ENCODE data around the gene LRSAM1. TPM values are rescaled to one million over a fixed set of nuclear protein-coding genes. Genes with fewer than 3 reads are reported as not detected.

The LRSAM1 gene
- total RNA-seq: 10 to 100 TPM; 19.6 to 29.3 TPM

DNA sequence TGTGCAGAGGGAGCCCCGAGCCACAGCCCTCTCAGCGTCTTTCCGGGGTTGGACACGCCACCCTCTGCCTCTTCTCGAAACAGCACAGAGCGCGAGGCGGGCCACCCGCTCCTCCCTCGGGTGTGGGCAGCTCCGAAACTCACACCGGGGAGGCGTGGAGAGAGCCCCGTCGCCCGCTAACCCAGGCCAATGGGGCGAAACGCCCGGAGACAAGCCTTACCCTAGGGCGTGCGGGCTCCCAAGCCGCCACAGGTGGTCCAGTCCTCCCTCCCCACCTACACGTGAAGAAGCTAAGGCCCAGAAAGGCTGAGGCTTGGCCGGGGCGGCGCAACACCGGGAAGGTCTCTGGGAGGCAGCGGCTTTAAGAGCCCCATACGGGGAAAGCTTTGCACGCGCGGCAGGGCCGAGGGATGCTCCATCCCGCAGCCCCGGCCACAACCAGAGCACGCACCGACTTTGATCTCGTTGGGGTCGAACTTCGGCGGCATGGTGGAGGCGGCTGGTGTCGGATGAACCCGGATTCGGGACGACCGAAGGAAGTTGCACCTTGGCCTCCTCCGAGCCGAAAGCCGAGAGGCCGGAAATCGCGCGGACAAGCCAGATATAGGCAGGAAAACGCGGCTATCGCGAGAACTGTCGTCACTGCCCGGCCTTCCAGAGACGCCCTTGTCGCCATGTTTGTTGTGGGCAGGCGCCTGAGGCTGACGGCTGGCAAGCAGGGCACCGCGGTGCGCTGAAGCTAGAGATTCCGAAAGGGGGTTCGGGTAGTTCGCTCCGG is at the start of gene LRSAM1, which contains the start of gene RPL12:
Gene LRSAM1 (plus strand): TSS at position 681 of the 778 bp plus-strand sequence. CDS start 3,018 bp downstream, outside the sequence.
Gene RPL12 (minus strand): TSS at position 577 of the 778 bp plus-strand sequence. CDS start 89 bp downstream, at position 488.

DNA sequence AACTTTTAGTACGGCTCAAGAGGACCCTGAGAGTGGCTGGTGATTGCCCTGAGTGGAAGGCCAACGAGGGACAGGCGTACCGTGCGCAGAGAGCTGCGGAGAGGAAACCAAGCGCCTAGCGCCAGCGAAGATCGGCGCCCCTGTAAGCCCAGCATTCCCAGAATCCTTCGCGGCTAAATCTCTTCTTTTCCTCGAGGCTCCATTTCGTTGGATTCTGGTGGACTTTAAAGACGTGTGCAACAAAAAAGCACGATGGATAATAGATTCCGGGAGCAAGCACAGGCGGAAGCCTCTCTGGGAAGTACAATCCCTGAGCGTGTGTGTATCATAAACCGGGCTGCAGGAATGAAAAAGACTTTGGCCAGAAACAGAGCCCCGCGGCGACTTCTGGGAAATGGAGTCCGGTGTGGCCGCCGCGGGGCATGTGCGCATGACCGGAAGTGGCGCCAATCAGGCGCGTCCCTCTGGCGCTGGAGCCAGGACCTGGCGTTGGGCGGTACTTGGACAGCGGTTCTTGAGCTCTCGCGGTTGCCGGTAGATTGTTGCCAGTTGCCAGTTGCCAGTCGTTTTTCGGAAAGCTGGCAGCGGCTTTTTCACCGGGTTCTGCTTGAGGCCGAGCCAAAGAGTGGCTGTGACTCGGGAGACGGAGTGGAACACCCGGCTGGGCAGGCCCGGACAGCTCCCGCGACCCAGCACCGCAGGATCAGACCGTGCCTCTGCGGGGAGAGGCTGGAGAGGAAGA is 27.2 kb upstream of the LRSAM1 start, which contains the start of gene ZNF79:
Gene ZNF79 (plus strand): TSS at position 449 of the 742 bp plus-strand sequence. CDS start 406 bp downstream, outside the sequence.

Small RNA genes within 50 kb of the gene (small RNA-seq; reads per million reads assigned to genes)
- gene RF00019: 0 reads per million in 2 donors
- gene SNORA65: 159 to 481 reads per million in 2 donors

Other genes with a start within 250 kb of the LRSAM1 start
- gene GARNL3, start 186.7 kb upstream of the LRSAM1 start, total RNA-seq: 10 to 100 TPM; 11.3 to 12.7 TPM
- gene SLC2A8, start 54.3 kb upstream of the LRSAM1 start, total RNA-seq: 10 to 100 TPM; 16.3 to 18.6 TPM
- 10 to 100 TPM in 1 of 2 donors, 1 to 10 TPM in 1; 9.0 to 14.1 TPM for gene ZNF79, start 27.1 kb upstream of the LRSAM1 start, total RNA-seq
- 100 to 1,000 TPM; 676 to 879 TPM for gene RPL12, start 104 bp upstream of the LRSAM1 start, total RNA-seq
- 10 to 100 TPM; 71.6 to 79.3 TPM for gene STXBP1, start 160.8 kb downstream of the LRSAM1 start, total RNA-seq